DMS53 (cell line): ENCODE data around the gene LAGE3.

ENCODE experiments used
- DNase-seq: peaks from one replicate; lab custom pipeline; 2025; lab: John Stamatoyannopoulos, UW

LAGE3 gene, protein sequence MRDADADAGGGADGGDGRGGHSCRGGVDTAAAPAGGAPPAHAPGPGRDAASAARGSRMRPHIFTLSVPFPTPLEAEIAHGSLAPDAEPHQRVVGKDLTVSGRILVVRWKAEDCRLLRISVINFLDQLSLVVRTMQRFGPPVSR

GRCh38 chrX:154478728-154479622 lies at the start of gene LAGE3:
LAGE3 (minus strand) TSS chrX:154479281; CDS start chrX:154478915, 366 bp downstream.
- peak; percentile 95 for DNase-seq

- peak; percentile 89 for DNase-seq
Observed at GRCh38 chrX:154526901-154527675, 48.0 kb upstream of the LAGE3 start.

DNA sequence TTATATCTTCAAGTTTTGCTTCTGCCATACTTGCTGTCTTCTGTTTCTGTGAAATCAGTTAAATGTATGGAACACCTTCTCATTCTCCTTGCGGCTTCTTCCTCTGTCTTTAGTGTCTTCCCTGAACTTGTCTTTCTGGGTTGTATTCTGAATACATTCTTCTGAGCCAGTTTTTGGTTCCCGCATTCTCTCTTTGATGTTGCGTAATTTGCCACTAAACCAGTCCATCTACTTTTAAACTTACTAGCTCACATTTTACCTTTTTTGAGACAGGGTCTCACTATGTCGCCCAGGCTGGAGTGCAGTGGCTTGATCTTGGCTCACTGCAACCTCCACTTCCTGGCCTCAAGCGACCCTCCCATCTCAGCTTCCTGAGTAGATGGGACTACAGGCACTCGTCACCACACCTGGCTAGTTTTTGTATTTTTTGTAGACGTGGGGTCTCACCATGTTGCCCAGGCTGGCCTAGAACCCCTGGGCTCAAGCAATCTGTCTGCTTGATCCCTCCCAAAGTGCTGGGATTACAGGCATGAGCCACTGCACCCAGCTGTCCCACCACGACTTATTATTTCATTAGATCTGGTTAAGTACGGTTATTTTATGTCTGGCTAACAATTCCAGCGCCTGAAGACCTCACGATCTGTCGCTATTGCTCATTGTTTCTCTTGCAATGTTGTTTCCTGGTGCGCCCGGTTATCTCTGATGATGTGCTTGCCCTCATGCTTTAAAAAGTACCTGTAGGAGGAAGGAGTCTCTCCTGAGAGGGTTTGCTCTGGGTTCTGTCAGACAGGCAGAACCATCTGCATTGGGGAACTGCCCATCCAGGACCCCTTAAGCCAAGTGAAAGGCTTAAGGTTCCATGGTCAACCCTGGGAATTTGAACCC lies 46.8 kb upstream of the LAGE3 start:
- no peak for DNase-seq

DNA sequence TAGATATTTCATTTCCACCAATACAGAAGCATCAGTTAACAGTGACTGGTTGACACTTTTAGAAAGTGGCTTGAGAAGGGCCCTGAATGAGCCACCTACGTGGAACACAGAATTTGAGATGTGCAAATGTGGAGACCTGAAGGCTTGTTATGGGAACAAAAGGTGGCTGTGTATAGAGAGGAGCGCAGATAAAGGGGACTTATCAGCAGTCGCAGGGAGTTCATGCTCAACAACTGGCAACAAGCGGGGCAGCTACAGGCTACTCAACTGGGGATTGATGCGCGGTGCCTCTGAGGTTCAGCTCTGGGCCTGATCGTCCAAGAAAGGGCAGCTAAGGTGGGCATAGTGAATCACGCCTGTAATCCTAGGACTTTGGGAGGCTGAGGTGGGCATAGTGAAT lies 40.3 kb upstream of the LAGE3 start:
- no peak for DNase-seq

- peak; percentile 32 for DNase-seq
Observed at GRCh38 chrX:154517101-154517781, 38.2 kb upstream of the LAGE3 start.

DNA sequence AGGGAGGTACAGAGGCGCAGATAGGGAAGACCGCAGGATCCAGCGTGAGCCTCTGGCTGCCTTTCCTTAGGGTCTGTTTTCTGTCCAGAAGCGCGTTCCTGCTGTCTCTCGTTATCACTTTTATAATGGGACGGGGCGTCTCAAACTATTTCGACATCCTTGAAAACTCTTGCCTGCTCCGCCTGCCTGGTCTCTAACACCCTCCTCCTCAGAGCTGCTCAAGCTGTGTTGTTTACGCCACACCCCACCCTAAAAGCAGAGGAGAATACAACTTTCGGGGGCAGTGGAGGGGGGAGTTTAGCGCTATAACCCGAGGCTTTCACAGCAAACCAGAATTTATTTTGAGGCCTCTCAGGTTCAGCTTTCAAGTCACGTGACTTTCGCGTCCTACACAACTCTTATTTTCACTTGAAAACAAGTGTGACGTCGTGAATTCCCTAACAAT lies 37.6 kb upstream of the LAGE3 start:
- peak; percentile 65 for DNase-seq

DNA sequence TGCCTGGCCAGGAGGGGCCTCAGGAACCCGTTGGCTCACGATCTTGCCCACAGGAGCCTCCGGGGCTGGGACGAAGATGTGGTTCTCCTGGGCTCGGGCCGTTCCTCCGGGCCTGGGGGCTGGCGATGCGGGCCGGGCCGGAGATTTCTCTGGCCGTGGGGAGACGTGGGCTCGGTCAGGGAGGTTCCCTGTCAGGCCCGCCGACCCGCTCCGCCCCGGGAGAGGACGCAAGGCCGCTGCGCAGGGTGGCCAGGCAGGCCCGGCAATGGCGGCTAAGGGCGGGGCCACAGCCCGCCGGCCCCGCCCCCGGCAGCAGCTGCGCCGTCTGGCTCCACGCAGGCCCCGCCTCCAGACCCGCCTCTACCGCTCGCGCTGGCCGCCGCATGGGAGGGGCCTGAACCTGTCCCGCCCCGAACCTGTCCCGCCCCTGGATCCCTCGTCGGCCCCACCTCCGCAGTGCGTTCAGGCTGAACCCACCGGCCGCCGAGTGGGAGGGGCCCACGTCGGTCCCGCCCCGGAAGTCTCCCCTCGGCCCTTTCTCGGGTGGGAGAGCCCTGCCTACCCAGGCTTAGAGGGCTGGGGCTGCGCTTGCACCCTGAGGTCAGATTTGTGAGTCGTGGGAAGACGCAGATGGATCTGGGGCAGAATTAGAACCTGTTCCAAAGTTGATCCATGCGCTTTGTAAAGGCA lies 37.0 kb upstream of the LAGE3 start, which contains the start of gene FAM3A:
Gene FAM3A, minus strand, starts transcription at position 267 of the 690 bp plus-strand sequence. CDS start 460 bp downstream, outside the sequence.
- peak; percentile 95 for DNase-seq

- peak; percentile 82 for DNase-seq
Observed at GRCh38 chrX:154515090-154515965, 36.2 kb upstream of the LAGE3 start.

- DNase-seq = no peak
Observed at GRCh38 chrX:154513716-154514115, 34.6 kb upstream of the LAGE3 start.

GRCh38 chrX:154512879-154513553 lies 33.9 kb upstream of the LAGE3 start:
- no peak for DNase-seq

DNA sequence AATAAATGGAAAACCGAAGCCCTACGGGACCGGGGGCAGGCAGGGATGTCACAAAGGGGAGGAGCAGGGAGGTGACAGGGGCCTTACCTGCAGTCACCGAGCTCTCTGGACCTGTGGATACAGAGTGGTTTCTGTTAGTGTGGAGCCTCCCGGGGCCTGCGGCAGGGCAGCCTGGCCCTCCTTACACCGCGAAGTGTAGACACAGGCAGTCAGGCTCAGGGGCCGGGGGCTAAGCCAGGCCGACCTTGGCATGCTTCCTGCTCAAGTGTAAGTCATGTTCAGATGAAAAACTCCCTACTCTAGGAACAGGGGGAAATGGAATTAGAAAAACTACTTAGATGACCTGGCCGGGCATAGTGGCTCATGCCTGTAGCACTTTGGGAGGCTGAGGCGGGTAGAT lies 32.7 kb upstream of the LAGE3 start:
- no peak for DNase-seq

- no peak for DNase-seq
Observed at GRCh38 chrX:154509455-154509854, 30.4 kb upstream of the LAGE3 start.

- DNase-seq = no peak
Observed at GRCh38 chrX:154508384-154508745, 29.3 kb upstream of the LAGE3 start.

GRCh38 chrX:154507673-154508383 lies 28.7 kb upstream of the LAGE3 start:
- DNase-seq = no peak

DNA sequence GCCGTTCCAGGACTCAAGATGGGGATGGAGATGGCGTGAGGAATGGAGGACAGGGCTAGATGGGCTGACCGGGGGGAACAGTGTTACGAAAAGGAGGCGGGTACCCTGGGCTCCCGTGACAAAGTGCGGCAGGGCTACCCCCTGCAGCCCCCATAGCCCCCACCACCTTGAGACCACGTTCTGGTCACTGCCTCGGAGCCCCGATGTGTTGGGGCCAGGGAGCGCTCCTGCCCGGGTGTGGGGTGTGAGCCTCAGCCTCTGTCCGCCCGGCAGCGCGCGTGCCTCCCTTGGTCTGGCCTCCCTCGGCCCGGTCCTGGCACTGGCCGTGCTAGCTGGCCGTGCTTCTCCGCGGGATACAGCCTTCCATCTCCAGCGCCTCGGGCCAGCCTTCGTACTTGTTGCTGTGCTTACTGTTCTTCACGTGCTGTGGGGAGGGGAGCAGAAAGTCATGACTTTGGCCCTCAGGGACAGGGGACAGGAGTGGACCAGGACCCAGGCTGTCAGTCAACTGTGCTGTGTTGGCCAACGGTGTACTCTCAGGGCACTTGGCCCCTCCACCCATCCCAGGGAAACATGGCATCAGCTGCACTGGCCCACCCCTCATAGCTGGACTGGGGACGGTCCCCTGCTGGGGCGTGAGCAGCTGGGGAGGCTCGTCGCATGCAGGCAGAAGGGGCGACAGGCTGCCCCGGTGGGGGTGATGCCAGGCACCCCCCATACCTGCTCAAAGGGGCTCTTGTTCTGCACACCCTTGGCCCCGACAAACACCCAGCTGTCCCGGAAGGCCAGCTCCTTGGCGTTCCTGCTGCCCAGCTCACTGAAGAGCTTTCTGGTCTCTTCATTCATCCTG lies 27.6 kb upstream of the LAGE3 start:
- no peak for DNase-seq

DNA sequence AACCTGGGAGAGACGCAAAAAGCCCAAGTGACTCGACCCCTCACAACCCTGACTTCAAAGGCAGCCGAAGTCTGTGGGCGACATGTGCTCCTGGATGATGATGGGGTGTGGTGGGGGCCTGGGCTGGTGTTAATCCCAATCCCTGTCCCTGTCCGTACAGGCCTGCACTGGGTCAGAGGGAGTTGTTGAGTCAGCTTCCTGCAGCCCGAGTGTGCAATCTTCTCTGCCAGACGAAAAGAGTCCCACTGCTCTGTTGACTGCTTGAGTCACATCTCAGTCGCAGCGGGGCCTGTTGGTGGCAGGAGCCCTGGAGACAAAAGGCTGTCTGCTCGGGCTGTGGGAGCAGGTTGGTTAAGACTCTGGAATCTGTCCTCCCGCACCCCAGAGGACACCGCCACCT lies 26.7 kb upstream of the LAGE3 start:
- no peak for DNase-seq

GRCh38 chrX:154502989-154503388 lies 23.9 kb upstream of the LAGE3 start:
- DNase-seq = no peak
